ENCODE measurements around the gene PLPP1.

The PLPP1 gene

GRCh38 chr5:55407059-55407684 is 127.6 kb downstream of the PLPP1 start:
- peak; percentile 30 for DNase-seq (ENCODE audit: low spot score)

- no peak for DNase-seq (ENCODE audit: low spot score)
Observed at GRCh38 chr5:55406292-55406691, 128.5 kb downstream of the PLPP1 start.

- DNase-seq (ENCODE audit: low spot score) = no peak
Observed at GRCh38 chr5:55402199-55402598, 132.6 kb downstream of the PLPP1 start.

GRCh38 chr5:55393501-55394175 is 141.1 kb downstream of the PLPP1 start:
- DNase-seq (ENCODE audit: low spot score) = no peak

- DNase-seq (ENCODE audit: low spot score) = no peak
Observed at GRCh38 chr5:55392669-55393068, 142.1 kb downstream of the PLPP1 start.

GRCh38 chr5:55391707-55392106 is 143.1 kb downstream of the PLPP1 start:
- no peak for DNase-seq (ENCODE audit: low spot score)

- DNase-seq (ENCODE audit: low spot score) = no peak
Observed at GRCh38 chr5:55387865-55388264, 146.9 kb downstream of the PLPP1 start.

- DNase-seq (ENCODE audit: low spot score) = no peak
Observed at GRCh38 chr5:55386356-55386755, 148.4 kb downstream of the PLPP1 start.

GRCh38 chr5:55385846-55386245 is 148.9 kb downstream of the PLPP1 start:
- DNase-seq (ENCODE audit: low spot score) = no peak

- no peak for DNase-seq (ENCODE audit: low spot score)
Observed at GRCh38 chr5:55385227-55385626, 149.5 kb downstream of the PLPP1 start.

GRCh38 chr5:55384072-55384471 is 150.7 kb downstream of the PLPP1 start:
- DNase-seq (ENCODE audit: low spot score) = no peak

- DNase-seq (ENCODE audit: low spot score) = no peak
Observed at GRCh38 chr5:55383254-55383653, 151.5 kb downstream of the PLPP1 start.

GRCh38 chr5:55377810-55378209 is 157.0 kb downstream of the PLPP1 start:
- no peak for DNase-seq (ENCODE audit: low spot score)
